ENCODE data around the gene NPTXR. TPM values are rescaled to one million over a fixed set of nuclear protein-coding genes. Genes with fewer than 3 reads are reported as not detected.

NPTXR gene
- total RNA-seq, 1 donor from 2014 or later, result 6.9 TPM

DNA sequence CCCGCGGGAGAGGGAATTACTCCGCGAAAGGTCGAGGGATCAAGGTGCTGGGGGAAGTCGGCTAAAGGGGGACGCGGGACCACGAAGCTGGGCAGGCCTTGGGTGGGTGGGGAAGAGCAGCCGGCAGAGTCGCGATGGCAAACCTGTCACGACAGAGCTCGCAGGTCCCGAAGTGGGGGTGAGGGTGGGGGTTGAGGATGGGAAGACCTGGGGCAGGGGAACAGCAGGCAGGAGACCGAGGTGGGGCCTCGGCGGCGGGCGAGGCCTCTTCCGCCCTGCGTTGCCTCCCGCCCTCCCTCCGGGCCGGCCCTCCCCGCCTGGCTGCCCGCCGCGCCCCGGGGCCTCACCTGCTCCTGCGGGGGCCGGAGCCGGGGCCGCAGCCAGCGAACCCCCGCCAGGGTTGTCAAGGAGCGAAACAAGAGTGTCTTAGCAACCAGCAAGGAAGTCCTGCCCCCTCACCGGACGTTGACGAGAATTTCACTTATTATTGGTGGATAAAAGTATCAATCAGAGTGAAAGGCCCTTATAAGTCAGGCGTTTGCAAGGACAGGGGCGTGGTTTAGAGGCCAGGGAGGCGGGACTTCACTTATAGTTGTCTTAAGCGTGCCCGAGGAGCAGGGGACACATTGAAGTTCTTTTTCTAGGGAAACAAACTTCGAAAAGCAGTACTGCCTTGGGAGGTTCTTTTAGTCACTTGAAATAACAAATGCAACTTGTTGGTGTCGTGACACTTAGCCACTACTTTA lies 49.9 kb downstream of the NPTXR start, which contains the start of gene DNAL4:
Gene DNAL4 (minus strand): TSS at position 423 of the 746 bp plus-strand sequence. CDS start 11,412 bp downstream, outside the sequence.
- H3K27me3 Mint-ChIP-seq, result peaks cover 43% of the 10 kb centered on the region
- H3K9me3 Mint-ChIP-seq, result no peaks in the 10 kb centered on the region
- DNase-seq (ENCODE audit: extremely low spot score, unreplicated experiment), result peak; percentile 85
- H3K4me3 Mint-ChIP-seq, result peak within 1 kb of the TSS; percentile 94
- peak within 1 kb of the TSS; percentile 75 for H3K27ac Mint-ChIP-seq
- H3K36me3 Mint-ChIP-seq, result no peaks in the 10 kb centered on the region
- TF ChIP-seq, protein P1, sequence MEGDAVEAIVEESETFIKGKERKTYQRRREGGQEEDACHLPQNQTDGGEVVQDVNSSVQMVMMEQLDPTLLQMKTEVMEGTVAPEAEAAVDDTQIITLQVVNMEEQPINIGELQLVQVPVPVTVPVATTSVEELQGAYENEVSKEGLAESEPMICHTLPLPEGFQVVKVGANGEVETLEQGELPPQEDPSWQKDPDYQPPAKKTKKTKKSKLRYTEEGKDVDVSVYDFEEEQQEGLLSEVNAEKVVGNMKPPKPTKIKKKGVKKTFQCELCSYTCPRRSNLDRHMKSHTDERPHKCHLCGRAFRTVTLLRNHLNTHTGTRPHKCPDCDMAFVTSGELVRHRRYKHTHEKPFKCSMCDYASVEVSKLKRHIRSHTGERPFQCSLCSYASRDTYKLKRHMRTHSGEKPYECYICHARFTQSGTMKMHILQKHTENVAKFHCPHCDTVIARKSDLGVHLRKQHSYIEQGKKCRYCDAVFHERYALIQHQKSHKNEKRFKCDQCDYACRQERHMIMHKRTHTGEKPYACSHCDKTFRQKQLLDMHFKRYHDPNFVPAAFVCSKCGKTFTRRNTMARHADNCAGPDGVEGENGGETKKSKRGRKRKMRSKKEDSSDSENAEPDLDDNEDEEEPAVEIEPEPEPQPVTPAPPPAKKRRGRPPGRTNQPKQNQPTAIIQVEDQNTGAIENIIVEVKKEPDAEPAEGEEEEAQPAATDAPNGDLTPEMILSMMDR (conservative IDR thresholded peaks at IDR 0.05), result no peak
- peaks cover 12% of the 10 kb centered on the region for H3K4me1 Mint-ChIP-seq (ENCODE audit: unreplicated experiment)

DNA sequence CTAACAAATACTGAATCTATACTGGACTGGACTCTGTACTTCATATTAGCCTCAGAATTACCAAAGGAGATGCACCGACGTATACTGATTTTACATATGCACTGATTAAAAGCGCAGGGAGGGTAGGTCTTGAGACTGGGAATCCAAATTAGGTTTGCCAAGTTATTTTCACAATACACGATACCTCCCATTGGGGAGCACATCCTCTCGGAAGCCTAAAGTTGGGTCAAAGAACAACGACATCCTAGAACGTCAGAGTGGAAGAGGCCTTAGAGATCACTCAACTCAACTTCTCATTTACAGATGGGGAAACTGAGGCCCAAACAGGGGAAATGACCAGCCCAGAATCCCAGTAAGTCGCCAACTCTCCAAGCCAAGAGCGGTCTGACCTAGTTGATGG lies 50.5 kb downstream of the NPTXR start:
- Mint-ChIP-seq H3K27me3 (peaks cover 37% of the 10 kb centered on the region), H3K4me1 (ENCODE audit: unreplicated experiment) (peaks cover 14% of the 10 kb centered on the region), H3K4me3 (peak overlapping the region; percentile 94), H3K27ac (peak overlapping the region; percentile 75), H3K36me3 (no peaks in the 10 kb centered on the region), H3K9me3 (no peaks in the 10 kb centered on the region)
- TF ChIP-seq, protein P1 (conservative IDR thresholded peaks at IDR 0.05), result no peak
- DNase-seq (ENCODE audit: extremely low spot score, unreplicated experiment), result no peak

DNA sequence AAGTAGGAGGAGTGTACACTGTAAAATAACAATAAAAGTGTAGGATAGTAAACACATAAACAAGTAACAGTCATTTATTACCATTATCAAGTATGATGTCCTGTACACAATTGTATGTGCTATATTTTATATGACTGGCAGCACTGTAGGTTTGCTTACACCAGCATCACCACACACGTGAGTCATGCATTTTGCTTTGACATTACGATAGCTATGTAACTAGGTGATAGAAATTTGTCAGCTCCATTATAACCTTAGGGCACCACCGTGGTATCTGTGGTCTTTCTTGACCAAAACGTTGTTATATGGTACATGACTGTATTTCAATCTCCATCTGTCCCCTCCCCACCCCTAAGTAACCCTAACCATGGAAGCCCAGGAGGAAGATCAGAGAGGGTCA lies 51.0 kb downstream of the NPTXR start:
- H3K27ac Mint-ChIP-seq, result peak overlapping the region; percentile 75
- H3K4me3 Mint-ChIP-seq, result peak overlapping the region; percentile 94
- H3K9me3 Mint-ChIP-seq, result no peaks in the 10 kb centered on the region
- no peaks in the 10 kb centered on the region for H3K36me3 Mint-ChIP-seq
- DNase-seq (ENCODE audit: extremely low spot score, unreplicated experiment), result no peak
- H3K27me3 Mint-ChIP-seq, result peaks cover 32% of the 10 kb centered on the region
- H3K4me1 Mint-ChIP-seq (ENCODE audit: unreplicated experiment), result peaks cover 15% of the 10 kb centered on the region
- TF ChIP-seq, protein P1 (conservative IDR thresholded peaks at IDR 0.05), result no peak

DNA sequence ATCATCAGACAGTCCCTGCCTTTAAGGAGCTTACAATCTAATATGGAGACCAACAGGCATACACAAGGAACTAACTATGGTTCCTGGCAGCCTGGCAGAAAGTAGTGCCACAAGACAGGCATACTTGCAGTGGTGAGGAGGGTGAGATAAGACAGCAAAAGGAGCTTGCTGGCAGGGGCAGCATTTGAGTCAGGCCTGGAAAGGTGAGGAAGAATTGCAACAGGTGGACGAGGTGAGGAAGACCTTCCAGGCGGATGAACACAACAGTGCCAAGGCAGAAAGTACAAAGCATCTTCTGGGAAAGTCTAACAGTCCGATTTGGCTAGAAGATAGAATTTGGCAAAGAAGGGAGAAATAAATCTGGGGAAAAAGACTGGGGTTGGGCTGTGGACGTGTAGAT lies 54.2 kb downstream of the NPTXR start:
- Mint-ChIP-seq H3K27ac (no peak overlapping the region), H3K4me3 (no peak overlapping the region), H3K27me3 (peaks cover 6% of the 10 kb centered on the region), H3K36me3 (peaks cover 3% of the 10 kb centered on the region), H3K4me1 (ENCODE audit: unreplicated experiment) (peaks cover 25% of the 10 kb centered on the region), H3K9me3 (no peaks in the 10 kb centered on the region)
- no peak for DNase-seq (ENCODE audit: extremely low spot score, unreplicated experiment)
- TF ChIP-seq, protein P1 (conservative IDR thresholded peaks at IDR 0.05), result no peak

DNA sequence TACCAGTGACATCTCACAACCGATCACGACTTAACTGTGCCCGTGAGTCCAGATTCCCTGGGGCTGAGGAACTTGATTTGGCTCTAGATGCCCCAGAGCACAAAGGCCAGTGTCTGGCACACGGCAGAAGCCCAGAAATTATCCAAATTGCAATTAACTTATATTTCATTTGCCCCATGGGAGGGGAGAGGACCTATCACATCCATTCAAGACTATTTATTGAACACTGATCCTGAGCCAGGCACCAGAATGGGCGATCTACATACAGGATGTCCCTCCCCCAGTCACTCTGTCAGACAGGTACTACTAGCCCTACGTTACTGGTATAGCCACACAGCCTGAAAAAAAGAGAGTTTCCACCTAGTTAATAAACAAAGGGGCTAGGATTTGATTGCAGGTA lies 55.0 kb downstream of the NPTXR start:
- Mint-ChIP-seq H3K9me3 (no peaks in the 10 kb centered on the region), H3K36me3 (peaks cover 3% of the 10 kb centered on the region), H3K27me3 (no peaks in the 10 kb centered on the region), H3K4me1 (ENCODE audit: unreplicated experiment) (peaks cover 23% of the 10 kb centered on the region), H3K27ac (no peak overlapping the region), H3K4me3 (no peak overlapping the region)
- TF ChIP-seq, protein P1 (conservative IDR thresholded peaks at IDR 0.05), result no peak
- DNase-seq (ENCODE audit: extremely low spot score, unreplicated experiment), result no peak
